HepG2 (cell line): ENCODE measurements around the gene SRP68. TPM values are rescaled to one million over a fixed set of nuclear protein-coding genes. Genes with fewer than 3 reads are reported as not detected.
A peak's percentile ranks its signal among the peaks of the same experiment; 100 is the strongest.

Experiments
- BRCA1 ChIP-seq: sonication (generic); formaldehyde crosslinking; IDR thresholded peaks from 2 replicates; pipeline ENCODE4 v1.4.0; 2020; ENCODE audit warnings: missing genetic modification reagents
- CHCHD3 ChIP-seq: sonication (generic); formaldehyde crosslinking; IDR thresholded peaks from 2 replicates; pipeline ENCODE4 v1.8.0; 2022; ENCODE audit warnings: mild to moderate bottlenecking, missing genetic modification reagents, moderate library complexity
- MTERF4 ChIP-seq: sonication (generic); formaldehyde crosslinking; IDR thresholded peaks from 2 replicates; pipeline ENCODE4 v1.8.0; 2023; ENCODE audit warnings: mild to moderate bottlenecking, missing genetic modification reagents
- MYC ChIP-seq: sonication (generic); formaldehyde crosslinking; IDR thresholded peaks from 2 replicates; pipeline ENCODE4 v1.9.0; 2021; ENCODE audit warnings: missing genetic modification reagents, borderline replicate concordance
- NFRKB ChIP-seq: fragments of 450-650 bp; IDR thresholded peaks from 2 replicates; pipeline ENCODE4 v1.6.1; 2017
- NR2F6 ChIP-seq, 2 experiments: IDR thresholded peaks; 2 replicates each; pipeline ENCODE4 v1.6.1; 2016; ENCODE audit warnings: antibody characterized with exemption in 1 of 2, mild to moderate bottlenecking in 1 of 2
- RXRB ChIP-seq: IDR thresholded peaks from 2 replicates; pipeline ENCODE4 v1.6.1; 2016; ENCODE audit warnings: borderline replicate concordance, missing genetic modification reagents, missing compliant biosample characterization
- ZFAT ChIP-seq: sonication (generic); formaldehyde crosslinking; conservative IDR thresholded peaks from 2 replicates; pipeline ENCODE4 v1.8.1; 2023; ENCODE audit warnings: missing genetic modification reagents, inconsistent platforms
- ZNF205 ChIP-seq: IDR thresholded peaks from 2 replicates; pipeline ENCODE4 v1.6.1; 2018; ENCODE audit warnings: missing biosample characterization, missing genetic modification reagents
- ZNF274 ChIP-seq: sonication (generic); formaldehyde crosslinking; IDR thresholded peaks from 2 replicates; pipeline ENCODE4 v1.5.1; 2020; ENCODE audit warnings: mild to moderate bottlenecking, missing genetic modification reagents
- ZNF724P ChIP-seq: sonication (generic); formaldehyde crosslinking; IDR thresholded peaks from 2 replicates; pipeline ENCODE4 v1.8.0; 2022; ENCODE audit warnings: missing genetic modification reagents, borderline replicate concordance
- ZNF883 ChIP-seq: sonication (generic); formaldehyde crosslinking; IDR thresholded peaks from 2 replicates; pipeline ENCODE4 v1.5.1; 2020; ENCODE audit warnings: mild to moderate bottlenecking, missing genetic modification reagents; ENCODE audit errors: not compliant biosample characterization
- polyA plus RNA-seq, 8 experiments: library from polyadenylated mRNA; depleted of rRNA in 3 of 8; stranded (reverse) in 7 of 8; unstranded in 1 of 8; fragments of >200 nt; fragmentation: Illumina TruSeq in 4 of 8; extraction: Trizol in 4 of 8; gene quantifications; 2 replicates each; pipeline versions ENCODE4 v1.2.1 to v1.2.3, GENCODE V29; 2011 to 2016; ENCODE audit warnings: low read depth in 4 of 8, missing spikeins in 1 of 8, mixed read lengths in 1 of 8; ENCODE audit not compliant: insufficient read depth in 1 of 8
- total RNA-seq, 5 experiments: library from RNA; depleted of rRNA; stranded (reverse); fragments of >200 nt; fragmentation: Illumina TruSeq; extraction: Trizol; gene quantifications; 2 replicates each; pipeline ENCODE4 v1.2.3, GENCODE V29; 2016; ENCODE audit warnings: low read depth in 1 of 5
- TF ChIP-seq, protein P1 (sequence below): sonication (generic); formaldehyde crosslinking; IDR thresholded peaks from 2 replicates; pipeline ENCODE4 v1.4.0; 2020; ENCODE audit warnings: low read depth, mild to moderate bottlenecking, missing genetic modification reagents
- TF ChIP-seq, protein P2 (sequence below): sonication (generic); formaldehyde crosslinking; IDR thresholded peaks from 2 replicates; pipeline ENCODE4 v1.5.0; 2020; ENCODE audit warnings: mild to moderate bottlenecking, missing genetic modification reagents, moderate library complexity
- TF ChIP-seq, protein P3 (sequence below): sonication (generic); formaldehyde crosslinking; IDR thresholded peaks from 2 replicates; pipeline ENCODE4 v1.9.0; 2022; ENCODE audit warnings: low read depth, missing genetic modification reagents
- TF ChIP-seq, protein P4 (sequence below): sonication (generic); formaldehyde crosslinking; IDR thresholded peaks from 2 replicates; pipeline ENCODE4 v1.4.0; 2020; ENCODE audit warnings: mild to moderate bottlenecking, missing genetic modification reagents, borderline replicate concordance

SRP68 gene
- total and polyA plus RNA-seq, 2 of the 13 experiments (the other 11 are each of a cell fraction or from before 2014, with no cell fraction given) = 39.8 to 74.3 TPM

- TF ChIP-seq CHCHD3 = 0 out of 2 replicates have a peak, but pooled peaks have one; percentile 30
- TF ChIP-seq, protein P1, sequence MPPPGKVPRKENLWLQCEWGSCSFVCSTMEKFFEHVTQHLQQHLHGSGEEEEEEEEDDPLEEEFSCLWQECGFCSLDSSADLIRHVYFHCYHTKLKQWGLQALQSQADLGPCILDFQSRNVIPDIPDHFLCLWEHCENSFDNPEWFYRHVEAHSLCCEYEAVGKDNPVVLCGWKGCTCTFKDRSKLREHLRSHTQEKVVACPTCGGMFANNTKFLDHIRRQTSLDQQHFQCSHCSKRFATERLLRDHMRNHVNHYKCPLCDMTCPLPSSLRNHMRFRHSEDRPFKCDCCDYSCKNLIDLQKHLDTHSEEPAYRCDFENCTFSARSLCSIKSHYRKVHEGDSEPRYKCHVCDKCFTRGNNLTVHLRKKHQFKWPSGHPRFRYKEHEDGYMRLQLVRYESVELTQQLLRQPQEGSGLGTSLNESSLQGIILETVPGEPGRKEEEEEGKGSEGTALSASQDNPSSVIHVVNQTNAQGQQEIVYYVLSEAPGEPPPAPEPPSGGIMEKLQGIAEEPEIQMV (CRISPR knock-in tag) = 0 out of 2 replicates have a peak, but pooled peaks have one; percentile 37
- TF ChIP-seq, protein P2, sequence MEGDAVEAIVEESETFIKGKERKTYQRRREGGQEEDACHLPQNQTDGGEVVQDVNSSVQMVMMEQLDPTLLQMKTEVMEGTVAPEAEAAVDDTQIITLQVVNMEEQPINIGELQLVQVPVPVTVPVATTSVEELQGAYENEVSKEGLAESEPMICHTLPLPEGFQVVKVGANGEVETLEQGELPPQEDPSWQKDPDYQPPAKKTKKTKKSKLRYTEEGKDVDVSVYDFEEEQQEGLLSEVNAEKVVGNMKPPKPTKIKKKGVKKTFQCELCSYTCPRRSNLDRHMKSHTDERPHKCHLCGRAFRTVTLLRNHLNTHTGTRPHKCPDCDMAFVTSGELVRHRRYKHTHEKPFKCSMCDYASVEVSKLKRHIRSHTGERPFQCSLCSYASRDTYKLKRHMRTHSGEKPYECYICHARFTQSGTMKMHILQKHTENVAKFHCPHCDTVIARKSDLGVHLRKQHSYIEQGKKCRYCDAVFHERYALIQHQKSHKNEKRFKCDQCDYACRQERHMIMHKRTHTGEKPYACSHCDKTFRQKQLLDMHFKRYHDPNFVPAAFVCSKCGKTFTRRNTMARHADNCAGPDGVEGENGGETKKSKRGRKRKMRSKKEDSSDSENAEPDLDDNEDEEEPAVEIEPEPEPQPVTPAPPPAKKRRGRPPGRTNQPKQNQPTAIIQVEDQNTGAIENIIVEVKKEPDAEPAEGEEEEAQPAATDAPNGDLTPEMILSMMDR = 0 out of 2 replicates have a peak, but pooled peaks have one; percentile 27
- TF ChIP-seq, protein P3, sequence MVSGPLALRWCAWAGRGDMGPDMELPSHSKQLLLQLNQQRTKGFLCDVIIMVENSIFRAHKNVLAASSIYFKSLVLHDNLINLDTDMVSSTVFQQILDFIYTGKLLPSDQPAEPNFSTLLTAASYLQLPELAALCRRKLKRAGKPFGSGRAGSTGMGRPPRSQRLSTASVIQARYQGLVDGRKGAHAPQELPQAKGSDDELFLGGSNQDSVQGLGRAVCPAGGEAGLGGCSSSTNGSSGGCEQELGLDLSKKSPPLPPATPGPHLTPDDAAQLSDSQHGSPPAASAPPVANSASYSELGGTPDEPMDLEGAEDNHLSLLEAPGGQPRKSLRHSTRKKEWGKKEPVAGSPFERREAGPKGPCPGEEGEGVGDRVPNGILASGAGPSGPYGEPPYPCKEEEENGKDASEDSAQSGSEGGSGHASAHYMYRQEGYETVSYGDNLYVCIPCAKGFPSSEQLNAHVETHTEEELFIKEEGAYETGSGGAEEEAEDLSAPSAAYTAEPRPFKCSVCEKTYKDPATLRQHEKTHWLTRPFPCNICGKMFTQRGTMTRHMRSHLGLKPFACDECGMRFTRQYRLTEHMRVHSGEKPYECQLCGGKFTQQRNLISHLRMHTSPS (CRISPR knock-in tag) = peak; percentile 37; the same call in 1 of the 2 replicates
- TF ChIP-seq ZNF724P (CRISPR knock-in tag) = peak; percentile 56; the same call in 1 of the 2 replicates
- TF ChIP-seq, protein P4, sequence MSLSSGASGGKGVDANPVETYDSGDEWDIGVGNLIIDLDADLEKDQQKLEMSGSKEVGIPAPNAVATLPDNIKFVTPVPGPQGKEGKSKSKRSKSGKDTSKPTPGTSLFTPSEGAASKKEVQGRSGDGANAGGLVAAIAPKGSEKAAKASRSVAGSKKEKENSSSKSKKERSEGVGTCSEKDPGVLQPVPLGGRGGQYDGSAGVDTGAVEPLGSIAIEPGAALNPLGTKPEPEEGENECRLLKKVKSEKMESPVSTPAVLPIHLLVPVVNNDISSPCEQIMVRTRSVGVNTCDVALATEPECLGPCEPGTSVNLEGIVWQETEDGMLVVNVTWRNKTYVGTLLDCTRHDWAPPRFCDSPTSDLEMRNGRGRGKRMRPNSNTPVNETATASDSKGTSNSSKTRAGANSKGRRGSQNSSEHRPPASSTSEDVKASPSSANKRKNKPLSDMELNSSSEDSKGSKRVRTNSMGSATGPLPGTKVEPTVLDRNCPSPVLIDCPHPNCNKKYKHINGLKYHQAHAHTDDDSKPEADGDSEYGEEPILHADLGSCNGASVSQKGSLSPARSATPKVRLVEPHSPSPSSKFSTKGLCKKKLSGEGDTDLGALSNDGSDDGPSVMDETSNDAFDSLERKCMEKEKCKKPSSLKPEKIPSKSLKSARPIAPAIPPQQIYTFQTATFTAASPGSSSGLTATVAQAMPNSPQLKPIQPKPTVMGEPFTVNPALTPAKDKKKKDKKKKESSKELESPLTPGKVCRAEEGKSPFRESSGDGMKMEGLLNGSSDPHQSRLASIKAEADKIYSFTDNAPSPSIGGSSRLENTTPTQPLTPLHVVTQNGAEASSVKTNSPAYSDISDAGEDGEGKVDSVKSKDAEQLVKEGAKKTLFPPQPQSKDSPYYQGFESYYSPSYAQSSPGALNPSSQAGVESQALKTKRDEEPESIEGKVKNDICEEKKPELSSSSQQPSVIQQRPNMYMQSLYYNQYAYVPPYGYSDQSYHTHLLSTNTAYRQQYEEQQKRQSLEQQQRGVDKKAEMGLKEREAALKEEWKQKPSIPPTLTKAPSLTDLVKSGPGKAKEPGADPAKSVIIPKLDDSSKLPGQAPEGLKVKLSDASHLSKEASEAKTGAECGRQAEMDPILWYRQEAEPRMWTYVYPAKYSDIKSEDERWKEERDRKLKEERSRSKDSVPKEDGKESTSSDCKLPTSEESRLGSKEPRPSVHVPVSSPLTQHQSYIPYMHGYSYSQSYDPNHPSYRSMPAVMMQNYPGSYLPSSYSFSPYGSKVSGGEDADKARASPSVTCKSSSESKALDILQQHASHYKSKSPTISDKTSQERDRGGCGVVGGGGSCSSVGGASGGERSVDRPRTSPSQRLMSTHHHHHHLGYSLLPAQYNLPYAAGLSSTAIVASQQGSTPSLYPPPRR = peak; percentile 49; the same call in 1 of the 2 replicates
- TF ChIP-seq ZFAT (CRISPR knock-in tag) = no peak
- TF ChIP-seq NR2F6 (IDR thresholded peaks at IDR 0.05) = peak; percentile 69
- peak; percentile 72; the same call in 1 of the 2 replicates for TF ChIP-seq NR2F6 (CRISPR knock-in tag; IDR thresholded peaks at IDR 0.05)
- TF ChIP-seq BRCA1 (CRISPR knock-in tag) = no peak
- no peak for TF ChIP-seq ZNF883 (CRISPR knock-in tag)
- TF ChIP-seq ZNF274 (CRISPR knock-in tag) = no peak
- 0 out of 2 replicates have a peak, but pooled peaks have one; percentile 25 for TF ChIP-seq ZNF205
- peak; percentile 55 for TF ChIP-seq RXRB (CRISPR knock-in tag)
- no peak for TF ChIP-seq MTERF4
- no peak for TF ChIP-seq MYC
- TF ChIP-seq NFRKB = no peak
- TF ChIP-seq, all 625 proteins: peak for 52
These were observed 76.9 kb downstream of the SRP68 start (continued) for GRCh38 chr17:75995385-75995925.
